GM18907 (cell line): Measurements from ENCODE around the gene DCHS1.

Experiments
- ATAC-seq: cut with Tn5 transposase; IDR thresholded peaks from one replicate; pipeline ENCODE4 v1.9.1; 2021; ENCODE audit warnings: mild to moderate bottlenecking, moderate library complexity; ENCODE audit not compliant: unreplicated experiment

Gene DCHS1

GRCh38 chr11:6596239-6596877, 59.3 kb downstream of the DCHS1 start:
- ATAC-seq: no peak

- no peak for ATAC-seq
Observed at GRCh38 chr11:6594142-6594768, 61.4 kb downstream of the DCHS1 start.

GRCh38 chr11:6588018-6588417, 67.6 kb downstream of the DCHS1 start:
- no peak for ATAC-seq

GRCh38 chr11:6587360-6587953, 68.2 kb downstream of the DCHS1 start:
- ATAC-seq: no peak

GRCh38 chr11:6586434-6587359, 68.9 kb downstream of the DCHS1 start:
- no peak for ATAC-seq

GRCh38 chr11:6584528-6584927, 71.1 kb downstream of the DCHS1 start:
- ATAC-seq: no peak

GRCh38 chr11:6583584-6583983, 72.0 kb downstream of the DCHS1 start:
- ATAC-seq: no peak

DNA sequence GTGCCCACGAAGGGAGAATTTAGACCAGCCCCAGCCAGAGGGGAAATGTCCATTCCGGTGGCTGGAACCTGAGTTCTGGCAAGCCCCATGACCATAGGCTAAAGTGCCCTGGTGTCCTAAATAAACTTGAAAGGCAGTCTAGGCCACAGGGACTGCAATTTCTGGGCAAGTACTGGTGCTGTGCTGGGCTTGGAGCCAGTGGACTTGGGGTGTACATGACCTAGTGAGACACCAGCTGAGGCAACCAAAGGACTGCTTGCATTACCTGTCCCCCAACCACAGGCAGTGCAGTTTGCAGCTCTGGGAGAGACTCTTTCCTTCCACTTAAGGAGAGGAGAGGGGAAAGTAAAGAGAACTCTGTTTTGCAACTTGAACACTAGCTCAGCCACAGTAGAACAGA, 75.9 kb downstream of the DCHS1 start:
- ATAC-seq: no peak

DNA sequence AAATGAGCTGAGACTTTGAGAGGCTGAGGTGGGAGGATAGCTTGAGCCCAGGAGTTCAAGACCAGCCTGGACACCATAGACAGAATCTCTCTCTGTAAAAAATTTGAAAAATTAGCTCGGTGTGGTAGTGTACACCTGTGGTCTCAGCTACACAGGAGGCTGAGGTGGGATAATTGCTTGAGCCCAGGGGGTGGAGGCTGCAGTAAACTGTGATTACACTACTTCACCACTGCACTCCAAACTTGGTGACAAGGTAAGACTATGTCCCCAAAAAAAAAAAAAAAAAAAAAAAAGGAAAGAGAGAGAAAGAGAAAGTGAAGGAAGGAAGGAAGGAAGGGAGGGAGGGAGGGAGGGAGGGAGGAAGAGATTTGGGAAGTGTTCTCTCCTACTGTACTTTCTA, 77.5 kb downstream of the DCHS1 start:
- ATAC-seq: no peak

DNA sequence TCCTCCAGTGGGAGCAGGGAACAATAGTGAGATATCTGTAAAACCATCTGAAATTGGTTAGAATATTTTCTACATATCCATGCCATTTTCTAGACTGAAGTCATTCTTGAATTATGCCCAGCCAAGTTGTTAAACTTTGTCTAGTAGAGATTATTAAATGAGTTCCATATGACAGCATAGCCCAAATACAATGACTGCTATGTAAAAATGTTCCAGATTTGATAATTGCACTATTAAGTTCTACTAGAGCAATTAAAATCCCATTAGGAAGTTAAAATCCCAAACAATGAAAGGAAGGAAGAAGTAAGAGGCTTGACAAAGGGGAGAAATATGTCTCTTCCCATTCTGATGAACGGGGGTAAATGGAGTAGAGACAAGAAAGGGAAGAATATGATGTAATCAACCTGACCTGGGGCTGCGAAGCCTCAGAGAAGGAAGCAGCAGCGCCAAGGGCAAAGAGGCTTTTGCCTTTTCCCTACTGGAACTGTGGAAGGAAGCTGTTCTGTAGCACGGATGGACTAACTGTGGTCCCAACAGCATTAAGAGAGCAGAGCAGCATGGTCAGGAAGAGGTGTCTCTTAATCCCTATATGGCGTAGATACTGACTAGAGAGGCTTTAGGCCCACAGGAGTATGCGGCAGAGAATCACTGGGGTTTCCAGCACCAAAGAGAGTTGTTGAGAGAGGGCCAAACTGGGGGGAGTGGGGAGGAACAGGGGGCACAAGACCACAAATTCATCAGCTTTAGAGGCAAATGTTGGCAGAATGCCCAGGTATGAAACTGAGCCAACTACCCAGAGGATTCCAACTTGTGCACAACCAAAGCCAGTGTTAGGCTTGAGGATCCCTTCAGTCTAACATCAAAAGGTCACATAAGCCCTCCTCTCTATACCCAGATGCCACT, 78.9 kb downstream of the DCHS1 start:
- ATAC-seq: no peak

- ATAC-seq: no peak
Observed at GRCh38 chr11:6574816-6575715, 80.5 kb downstream of the DCHS1 start.

GRCh38 chr11:6572215-6572614, 83.4 kb downstream of the DCHS1 start:
- ATAC-seq: no peak

DNA sequence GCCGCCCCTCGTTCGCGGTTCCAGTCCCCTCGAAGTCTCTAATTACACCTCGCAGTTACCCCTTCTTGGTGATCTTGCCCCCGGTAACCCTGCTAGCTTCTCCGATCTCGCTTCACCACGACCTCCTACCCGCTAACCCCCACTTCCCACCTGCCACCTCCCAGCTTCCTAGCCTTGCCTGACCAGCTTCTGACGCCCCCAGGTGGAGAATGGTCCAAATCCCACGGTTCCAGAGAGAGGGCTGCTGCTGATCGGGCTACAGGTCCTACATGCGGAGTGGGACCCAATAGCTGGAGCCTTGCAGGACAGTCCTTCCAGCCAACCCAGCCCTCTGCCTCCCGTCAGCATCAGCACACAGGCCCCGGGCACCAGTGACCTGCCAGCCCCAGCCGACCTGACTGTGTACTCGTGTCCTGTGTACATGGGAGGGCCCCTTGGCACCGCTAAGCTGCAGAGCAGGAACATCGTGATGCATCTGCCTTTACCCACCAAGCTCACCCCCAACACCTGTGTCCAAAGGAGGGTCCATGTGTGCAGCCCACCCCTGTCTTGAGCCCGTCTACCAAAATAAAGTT, 84.1 kb downstream of the DCHS1 start:
- no peak for ATAC-seq
